AG04450 (cell line): ENCODE measurements around the gene NF2. TPM values are rescaled to one million over a fixed set of nuclear protein-coding genes. Genes with fewer than 3 reads are reported as not detected.

ENCODE experiments used
- CTCF ChIA-PET: fragments of 300-600, 350-600 bp; formaldehyde crosslinking; extraction: SDS; loops from one replicate; lab custom pipeline; 2022; ENCODE audit warnings: antibody characterized with exemption, inconsistent platforms; lab: Charles Lee
- POLR2A ChIA-PET: fragments of 350-600 bp; formaldehyde crosslinking; extraction: SDS; loops from one replicate; lab custom pipeline; 2021; ENCODE audit warnings: antibody characterized with exemption, inconsistent platforms; lab: Yijun Ruan, JAX
- DNase-seq: peaks from one replicate; pipeline ENCODE4 v3.0.0-alpha.2; 2011; ENCODE audit warnings: low read depth, low spot score
- H3K27ac ChIP-seq: one replicate; pipeline ENCODE4 v1.5.1; 2012; ENCODE audit warnings: low read depth, low read length, control low read depth
- H3K27me3 ChIP-seq: one replicate; pipeline ENCODE4 v1.6.0; 2012; ENCODE audit warnings: low read length; ENCODE audit not compliant: control insufficient read depth, insufficient read depth
- H3K4me3 ChIP-seq: 2 replicates; pipeline ENCODE4 v1.5.1; 2011; ENCODE audit warnings: mild to moderate bottlenecking, low read depth, low read length, control low read depth
- H3K9me3 ChIP-seq: 2 replicates; pipeline ENCODE4 v1.5.1; 2012; ENCODE audit warnings: low read length; ENCODE audit not compliant: control insufficient read depth, insufficient read depth
- polyA plus RNA-seq: library from polyadenylated mRNA; depleted of rRNA; stranded (reverse); fragments of >200 nt; gene quantifications from 2 replicates; pipeline ENCODE4 v1.2.3, GENCODE V29; 2011
- TF ChIP-seq, protein P1 (sequence below): IDR thresholded peaks from 2 replicates; pipeline ENCODE4 v1.5.1; 2011; ENCODE audit warnings: low read depth, low read length, control low read depth, inconsistent platforms

The NF2 gene
- polyA plus RNA-seq, 1 experiment: 57.6 TPM

GRCh38 chr22:29695129-29695926, 91.9 kb downstream of the NF2 start:
- no peak overlapping the region for H3K27ac ChIP-seq
- H3K9me3 ChIP-seq: no peaks in the 10 kb centered on the region
- ChIA-PET POLR2A (no interaction called here), CTCF (no interaction called here)
- no peak overlapping the region for H3K4me3 ChIP-seq
- DNase-seq: no peak
- no peaks in the 10 kb centered on the region for H3K27me3 ChIP-seq
- TF ChIP-seq, protein P1, sequence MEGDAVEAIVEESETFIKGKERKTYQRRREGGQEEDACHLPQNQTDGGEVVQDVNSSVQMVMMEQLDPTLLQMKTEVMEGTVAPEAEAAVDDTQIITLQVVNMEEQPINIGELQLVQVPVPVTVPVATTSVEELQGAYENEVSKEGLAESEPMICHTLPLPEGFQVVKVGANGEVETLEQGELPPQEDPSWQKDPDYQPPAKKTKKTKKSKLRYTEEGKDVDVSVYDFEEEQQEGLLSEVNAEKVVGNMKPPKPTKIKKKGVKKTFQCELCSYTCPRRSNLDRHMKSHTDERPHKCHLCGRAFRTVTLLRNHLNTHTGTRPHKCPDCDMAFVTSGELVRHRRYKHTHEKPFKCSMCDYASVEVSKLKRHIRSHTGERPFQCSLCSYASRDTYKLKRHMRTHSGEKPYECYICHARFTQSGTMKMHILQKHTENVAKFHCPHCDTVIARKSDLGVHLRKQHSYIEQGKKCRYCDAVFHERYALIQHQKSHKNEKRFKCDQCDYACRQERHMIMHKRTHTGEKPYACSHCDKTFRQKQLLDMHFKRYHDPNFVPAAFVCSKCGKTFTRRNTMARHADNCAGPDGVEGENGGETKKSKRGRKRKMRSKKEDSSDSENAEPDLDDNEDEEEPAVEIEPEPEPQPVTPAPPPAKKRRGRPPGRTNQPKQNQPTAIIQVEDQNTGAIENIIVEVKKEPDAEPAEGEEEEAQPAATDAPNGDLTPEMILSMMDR: no peak

GRCh38 chr22:29697853-29698598, 94.6 kb downstream of the NF2 start:
- no peak for DNase-seq
- ChIA-PET POLR2A (interaction anchor here (0.6 to 0.7 kb wide), 2 partner anchors 13 to 30 kb away, joined by 3 to 4 read pairs; no protein-coding TSS in a partner anchor), CTCF (interaction anchor here (0.7 to 2.3 kb wide), 2 partner anchors 8 to 391 kb away, joined by 3 to 11 read pairs; no protein-coding TSS in a partner anchor)

DNA sequence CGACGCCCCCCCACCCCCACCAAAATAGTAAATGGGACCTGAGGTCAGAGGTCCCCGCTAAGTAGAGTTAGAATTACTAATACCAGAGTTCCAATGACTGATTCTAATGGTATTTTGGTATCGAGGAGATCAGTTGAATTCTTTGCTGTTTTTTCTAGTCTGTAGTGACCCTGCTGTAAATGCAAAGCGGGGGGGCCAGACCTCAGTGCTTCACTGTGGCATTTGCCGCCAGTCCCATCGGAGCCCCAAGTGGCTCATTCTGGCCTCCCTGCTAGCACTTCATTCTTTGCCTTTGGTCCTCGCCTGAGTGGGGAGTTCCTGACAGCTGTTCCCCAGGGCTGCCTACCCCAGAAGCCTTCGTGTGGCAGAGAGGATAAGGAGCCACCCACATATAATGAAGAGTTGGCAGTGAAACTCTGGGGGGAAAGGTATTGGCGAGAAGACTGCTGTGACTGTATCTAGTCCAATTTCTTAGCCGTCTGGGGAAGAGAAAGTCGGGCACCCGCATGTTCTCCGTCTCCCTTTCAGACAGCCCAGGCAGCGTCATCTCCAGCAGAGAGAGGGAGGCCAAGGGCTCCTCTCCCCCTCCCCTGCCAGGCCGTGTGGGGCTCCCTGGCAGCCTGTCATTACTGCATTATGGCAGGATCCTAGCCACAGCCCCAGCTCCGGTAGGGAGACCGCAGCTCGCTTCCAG, 96.9 kb downstream of the NF2 start:
- ChIA-PET CTCF (interaction anchor here (0.5 to 2.8 kb wide), 3 partner anchors 63 to 389 kb away, joined by 3 to 14 read pairs (median 5); no protein-coding TSS in a partner anchor), POLR2A (interaction anchor here (0.6 kb wide), 1 partner anchor 121 kb away, joined by 3 read pairs; no protein-coding TSS in a partner anchor)
- Histone ChIP-seq H3K9me3 (no peaks in the 10 kb centered on the region; the same call in 1 of the 2 replicates), H3K27me3 (no peaks in the 10 kb centered on the region), H3K4me3 (no peak overlapping the region), H3K27ac (no peak overlapping the region)
- TF ChIP-seq, protein P1: no peak
- DNase-seq: no peak

More at GRCh38 chr22:29697853-29698598, 94.6 kb downstream of the NF2 start:
- TF ChIP-seq, protein P1: no peak
- H3K27me3 ChIP-seq: no peaks in the 10 kb centered on the region
- no peaks in the 10 kb centered on the region; the same call in 1 of the 2 replicates for H3K9me3 ChIP-seq
- H3K4me3 ChIP-seq: no peak overlapping the region
- H3K27ac ChIP-seq: no peak overlapping the region

DNA sequence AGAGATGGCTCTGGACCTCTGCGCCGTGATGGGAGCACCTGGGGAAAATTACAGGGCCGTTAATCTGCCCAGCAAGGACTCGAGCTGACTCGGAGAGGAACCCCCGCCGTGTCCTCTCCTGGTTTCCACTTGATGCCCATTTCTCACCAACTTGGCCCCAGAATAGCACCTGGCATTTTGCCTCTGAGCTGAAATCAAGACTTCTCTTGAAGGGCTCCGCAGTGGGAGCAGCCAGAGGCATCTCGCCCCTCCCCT, 97.4 kb downstream of the NF2 start:
- no peak for DNase-seq
- H3K9me3 ChIP-seq: no peaks in the 10 kb centered on the region; the same call in 1 of the 2 replicates
- TF ChIP-seq, protein P1: no peak
- peaks cover 2% of the 10 kb centered on the region for H3K27me3 ChIP-seq
- H3K27ac ChIP-seq: no peak overlapping the region
- H3K4me3 ChIP-seq: no peak overlapping the region
- POLR2A ChIA-PET: interaction anchor here (0.6 kb wide), 1 partner anchor 45 kb away, joined by 4 read pairs; no protein-coding TSS in a partner anchor
- CTCF ChIA-PET: interaction anchor here (0.5 to 2.8 kb wide), 4 partner anchors 11 to 388 kb away, joined by 3 to 14 read pairs (median 4); no protein-coding TSS in a partner anchor
